SK-N-MC (cell line): ENCODE measurements around the gene CDH4.

Experiments used
- DNase-seq: peaks from one replicate; pipeline ENCODE4 v3.0.0-alpha.2; 2011; ENCODE audit warnings: low read depth, low spot score
- H3K27ac ChIP-seq: fragments of 200-600 bp; sonication (generic); 2 replicates; pipeline ENCODE4 v1.5.1; 2016; ENCODE audit warnings: mixed run types
- H3K36me3 ChIP-seq: fragments of 200-600 bp; sonication (generic); 2 replicates; pipeline ENCODE4 v1.6.1; 2017; ENCODE audit warnings: antibody characterized with exemption, low read length, mixed read lengths; ENCODE audit not compliant: insufficient read depth
- H3K4me3 ChIP-seq: fragments of 200-600 bp; sonication (generic); 2 replicates; pipeline ENCODE4 v1.5.1; 2016
- H3K9ac ChIP-seq: fragments of 200-600 bp; sonication (generic); 2 replicates; pipeline ENCODE4 v1.8.0; 2017; ENCODE audit warnings: mixed run types, mixed read lengths; ENCODE audit not compliant: insufficient read length
- H3K9me3 ChIP-seq: fragments of 200-600 bp; sonication (generic); 2 replicates; pipeline ENCODE4 v1.6.1; 2017; ENCODE audit warnings: low read depth, mild to moderate bottlenecking, antibody characterized with exemption, low read length, moderate library complexity, mixed read lengths
- EZH2 ChIP-seq: fragments of 200-600 bp; sonication (generic); IDR thresholded peaks from one replicate; pipeline ENCODE4 v1.6.1; 2017; ENCODE audit warnings: antibody characterized with exemption
- FOXP2 ChIP-seq: optimal IDR thresholded peaks from 2 replicates; pipeline ENCODE3; 2011; ENCODE audit warnings: mild to moderate bottlenecking, moderate library complexity; ENCODE audit not compliant: insufficient read depth; ENCODE audit errors: extremely low read length, control extremely low read depth
- POLR2AphosphoS5 ChIP-seq: IDR thresholded peaks from 2 replicates; pipeline ENCODE4 v1.6.1; 2012; ENCODE audit warnings: mild to moderate bottlenecking, low read depth, low read length, borderline replicate concordance

The CDH4 gene

DNA sequence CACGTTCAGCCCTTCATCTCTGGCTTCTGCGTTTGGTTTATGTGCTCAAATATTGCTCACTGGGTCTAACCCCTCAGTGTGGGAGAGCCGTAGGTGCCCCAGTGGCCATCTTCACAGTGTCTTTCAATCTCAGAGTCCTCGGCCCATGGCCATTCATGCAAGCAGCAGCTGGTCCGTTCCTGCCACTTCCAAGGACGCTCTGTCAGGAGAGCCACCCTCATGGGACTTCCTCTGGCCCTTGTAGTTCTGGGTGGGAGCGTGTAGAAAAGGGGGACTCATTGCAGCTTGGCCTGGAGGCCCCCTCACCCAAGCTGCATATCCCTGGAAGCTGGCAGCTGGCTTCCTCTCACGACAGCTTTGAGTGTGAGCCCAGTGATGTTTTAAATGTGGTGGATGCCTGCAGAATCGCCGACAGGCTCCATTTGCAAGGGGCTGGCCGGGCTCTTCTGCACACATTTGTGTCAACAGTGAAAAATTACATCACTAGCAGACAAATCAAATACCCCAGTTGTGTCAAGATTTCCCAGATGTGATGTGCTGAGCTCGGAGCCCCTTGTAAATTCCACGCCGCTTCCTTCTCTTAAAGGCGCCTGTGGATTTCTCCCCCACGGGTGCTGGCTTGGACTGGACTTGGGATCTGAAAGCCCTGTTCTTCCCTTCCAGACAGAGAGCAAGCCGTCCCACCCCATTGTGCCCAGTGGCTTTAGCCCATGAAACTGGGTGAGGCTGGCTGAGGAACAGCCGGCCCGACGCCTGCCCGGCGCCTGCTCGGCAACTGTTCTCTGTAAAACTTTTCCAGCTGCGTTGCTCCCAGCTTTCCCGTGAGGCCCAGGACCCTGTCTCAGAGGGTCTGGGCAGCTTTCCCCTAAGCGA is 453.6 kb downstream of the CDH4 start:
- H3K27ac ChIP-seq: no peak overlapping the region
- H3K9ac ChIP-seq: no peak overlapping the region
- H3K9me3 ChIP-seq: no peaks in the 10 kb centered on the region
- H3K36me3 ChIP-seq: no peaks in the 10 kb centered on the region
- no peak for TF ChIP-seq FOXP2
- no peak for TF ChIP-seq POLR2AphosphoS5
- no peak for TF ChIP-seq EZH2
- no peak overlapping the region for H3K4me3 ChIP-seq
- DNase-seq: no peak

DNA sequence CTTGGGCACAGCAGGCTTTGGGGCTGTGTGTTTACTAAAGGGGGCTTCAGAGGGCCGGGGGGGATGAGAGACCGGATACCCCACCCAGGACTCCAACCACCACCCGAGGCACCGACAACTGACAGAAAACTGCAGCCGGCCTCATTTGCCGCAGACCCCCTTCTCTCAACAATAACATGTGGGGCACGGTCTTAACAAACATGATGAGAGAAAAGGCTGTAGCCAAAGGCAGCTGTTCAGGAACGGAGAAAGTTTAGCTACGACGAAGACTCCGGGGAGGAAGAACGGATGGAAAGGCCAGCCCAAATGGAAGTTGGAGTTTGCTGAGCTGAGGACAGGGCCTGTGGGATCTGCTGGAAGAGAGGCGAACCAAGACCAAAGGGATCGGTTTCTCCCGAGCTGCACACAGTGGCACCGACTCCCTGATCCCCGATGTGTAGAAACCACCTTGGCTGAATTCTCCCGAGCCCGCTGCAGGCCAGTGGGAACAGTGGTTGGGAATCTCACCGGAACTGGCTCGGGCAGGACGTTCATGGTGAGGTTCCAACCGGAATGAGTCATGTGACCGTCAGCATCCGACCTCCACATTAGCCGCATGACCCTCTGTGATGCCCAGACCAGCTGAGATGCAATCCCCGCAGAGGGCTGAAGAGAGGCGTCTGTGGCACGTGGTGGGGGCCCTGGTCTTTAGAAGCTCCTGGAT is 454.3 kb downstream of the CDH4 start:
- Histone ChIP-seq H3K4me3 (no peak overlapping the region), H3K36me3 (no peaks in the 10 kb centered on the region), H3K27ac (no peak overlapping the region), H3K9ac (no peak overlapping the region), H3K9me3 (no peaks in the 10 kb centered on the region)
- no peak for DNase-seq
- TF ChIP-seq POLR2AphosphoS5: no peak
- TF ChIP-seq FOXP2: no peak
- TF ChIP-seq EZH2: no peak

GRCh38 chr20:61708891-61709290 is 456.8 kb downstream of the CDH4 start:
- no peak for DNase-seq
- H3K9ac ChIP-seq: no peak overlapping the region
- no peak for TF ChIP-seq POLR2AphosphoS5
- no peak for TF ChIP-seq EZH2
- TF ChIP-seq FOXP2: no peak
- no peak overlapping the region for H3K27ac ChIP-seq
- no peaks in the 10 kb centered on the region for H3K9me3 ChIP-seq
- no peak overlapping the region for H3K4me3 ChIP-seq
- no peaks in the 10 kb centered on the region for H3K36me3 ChIP-seq

DNA sequence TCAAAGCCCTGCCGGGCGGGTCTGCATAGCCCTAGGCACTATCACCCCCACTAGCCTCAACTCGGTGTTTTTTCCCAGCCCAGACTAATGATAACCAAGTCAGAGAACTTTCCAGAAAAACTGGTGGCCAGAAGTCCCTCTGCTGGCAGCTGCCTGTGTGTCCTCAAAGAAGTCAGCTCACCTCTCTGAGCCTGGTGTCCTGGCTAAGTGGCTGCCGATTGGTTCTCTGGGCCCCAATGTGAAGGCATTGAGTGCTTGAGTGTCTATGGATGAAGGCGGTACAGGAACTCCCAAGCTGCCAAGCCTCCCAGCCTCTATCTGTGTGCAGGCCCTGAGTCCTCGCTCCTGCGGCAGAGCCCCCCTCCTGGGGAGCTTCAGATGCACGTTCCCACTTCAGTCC is 458.0 kb downstream of the CDH4 start:
- H3K4me3 ChIP-seq: no peak overlapping the region
- no peaks in the 10 kb centered on the region for H3K9me3 ChIP-seq
- no peaks in the 10 kb centered on the region for H3K36me3 ChIP-seq
- H3K9ac ChIP-seq: no peak overlapping the region
- no peak overlapping the region for H3K27ac ChIP-seq
- no peak for DNase-seq
- TF ChIP-seq FOXP2 (no peak), POLR2AphosphoS5 (no peak), EZH2 (no peak)

- Histone ChIP-seq H3K4me3 (no peak overlapping the region), H3K27ac (no peak overlapping the region), H3K9me3 (no peaks in the 10 kb centered on the region), H3K36me3 (no peaks in the 10 kb centered on the region), H3K9ac (no peak overlapping the region)
- TF ChIP-seq EZH2 (no peak), FOXP2 (no peak), POLR2AphosphoS5 (no peak)
- no peak for DNase-seq
Observed at GRCh38 chr20:61712688-61713087, 460.6 kb downstream of the CDH4 start.

GRCh38 chr20:61718361-61719005 is 466.4 kb downstream of the CDH4 start:
- Histone ChIP-seq H3K9ac (no peak overlapping the region), H3K9me3 (no peaks in the 10 kb centered on the region), H3K36me3 (no peaks in the 10 kb centered on the region), H3K4me3 (no peak overlapping the region), H3K27ac (no peak overlapping the region)
- DNase-seq: no peak
- TF ChIP-seq EZH2: no peak

DNA sequence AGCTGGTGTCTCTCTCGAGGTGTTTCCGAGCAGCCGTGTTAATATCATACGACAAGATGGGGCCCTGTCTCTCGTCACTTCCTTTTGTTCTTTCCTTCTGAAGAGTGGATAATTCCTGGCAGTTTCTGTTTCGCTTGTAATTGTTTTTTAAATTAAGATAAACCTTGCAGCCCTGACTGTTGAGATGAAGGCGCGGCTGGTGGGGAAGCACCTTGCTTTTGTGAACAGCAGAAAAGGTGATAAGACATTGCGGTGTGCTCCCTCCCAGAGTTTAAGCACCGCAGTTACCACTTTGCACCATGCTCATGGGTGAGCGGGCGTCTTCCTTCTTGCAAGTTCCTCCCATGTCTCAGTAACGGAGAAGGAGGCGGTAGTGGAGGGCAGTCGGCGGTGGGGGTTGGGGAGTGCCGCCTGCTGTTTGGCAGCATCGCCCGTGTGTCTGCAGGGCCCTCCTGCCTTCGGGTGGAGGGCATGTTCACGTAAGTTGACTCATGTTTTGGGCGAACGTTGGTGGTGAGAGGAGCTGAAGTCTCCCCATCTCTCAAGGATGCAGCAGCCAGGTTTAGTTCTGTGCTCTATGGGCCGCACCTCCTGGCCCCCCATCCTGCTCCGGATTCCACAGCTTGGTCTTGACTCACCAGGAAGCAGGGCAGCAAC is 467.8 kb downstream of the CDH4 start:
- Histone ChIP-seq H3K36me3 (no peaks in the 10 kb centered on the region), H3K9me3 (no peaks in the 10 kb centered on the region), H3K27ac (no peak overlapping the region), H3K9ac (no peak overlapping the region), H3K4me3 (no peak overlapping the region)
- no peak for DNase-seq
- TF ChIP-seq POLR2AphosphoS5 (no peak), EZH2 (no peak), FOXP2 (no peak)

GRCh38 chr20:61720348-61720696 is 468.3 kb downstream of the CDH4 start:
- no peak for DNase-seq
- Histone ChIP-seq H3K9me3 (no peaks in the 10 kb centered on the region), H3K36me3 (no peaks in the 10 kb centered on the region), H3K27ac (no peak overlapping the region), H3K9ac (no peak overlapping the region), H3K4me3 (no peak overlapping the region)
- TF ChIP-seq FOXP2 (no peak), POLR2AphosphoS5 (no peak), EZH2 (no peak)
